ENCODE measurements around the gene WDFY4.

The WDFY4 gene

GRCh38 chr10:49010865-49011264 is 326.2 kb downstream of the WDFY4 start:
- Histone ChIP-seq H3K27me3 (ENCODE audit: insufficient read depth, low read depth, severe bottlenecking) (peaks cover 9% of the 10 kb centered on the region), H3K27ac (no peak overlapping the region), H3K36me3 (no peaks in the 10 kb centered on the region), H3K4me3 (ENCODE audit: low read depth, low read length) (no peak overlapping the region), H3K9me3 (ENCODE audit: severe bottlenecking) (no peaks in the 10 kb centered on the region)
- no peak for DNase-seq
- no peak for TF ChIP-seq CTCF (IDR thresholded peaks at IDR 0.05; ENCODE audit: low read depth, low read length)

GRCh38 chr10:49011756-49012155 is 327.1 kb downstream of the WDFY4 start:
- H3K27me3 ChIP-seq (ENCODE audit: insufficient read depth, low read depth, severe bottlenecking), result peaks cover 9% of the 10 kb centered on the region
- no peaks in the 10 kb centered on the region for H3K9me3 ChIP-seq (ENCODE audit: severe bottlenecking)
- H3K27ac ChIP-seq, result no peak overlapping the region
- no peak overlapping the region for H3K4me3 ChIP-seq (ENCODE audit: low read depth, low read length)
- no peaks in the 10 kb centered on the region for H3K36me3 ChIP-seq
- no peak for DNase-seq
- no peak for TF ChIP-seq CTCF (IDR thresholded peaks at IDR 0.05; ENCODE audit: low read depth, low read length)

- H3K9me3 ChIP-seq (ENCODE audit: severe bottlenecking), result no peaks in the 10 kb centered on the region
- no peak overlapping the region for H3K27ac ChIP-seq
- no peak for TF ChIP-seq CTCF (IDR thresholded peaks at IDR 0.05; ENCODE audit: low read depth, low read length)
- DNase-seq, result no peak
- H3K36me3 ChIP-seq, result no peaks in the 10 kb centered on the region
- peaks cover 9% of the 10 kb centered on the region for H3K27me3 ChIP-seq (ENCODE audit: insufficient read depth, low read depth, severe bottlenecking)
- H3K4me3 ChIP-seq (ENCODE audit: low read depth, low read length), result no peak overlapping the region
Observed at GRCh38 chr10:49012603-49013002, 327.9 kb downstream of the WDFY4 start.

GRCh38 chr10:49015700-49016099 is 331.0 kb downstream of the WDFY4 start:
- no peak for TF ChIP-seq CTCF (IDR thresholded peaks at IDR 0.05; ENCODE audit: low read depth, low read length)
- Histone ChIP-seq H3K36me3 (no peaks in the 10 kb centered on the region), H3K27me3 (ENCODE audit: insufficient read depth, low read depth, severe bottlenecking) (peaks cover 7% of the 10 kb centered on the region), H3K27ac (no peak overlapping the region), H3K4me3 (ENCODE audit: low read depth, low read length) (no peak overlapping the region), H3K9me3 (ENCODE audit: severe bottlenecking) (no peaks in the 10 kb centered on the region)
- no peak for DNase-seq

GRCh38 chr10:49021685-49022084 is 337.0 kb downstream of the WDFY4 start:
- Histone ChIP-seq H3K27me3 (ENCODE audit: insufficient read depth, low read depth, severe bottlenecking) (peaks cover 7% of the 10 kb centered on the region), H3K27ac (no peak overlapping the region), H3K4me3 (ENCODE audit: low read depth, low read length) (no peak overlapping the region), H3K9me3 (ENCODE audit: severe bottlenecking) (no peaks in the 10 kb centered on the region), H3K36me3 (no peaks in the 10 kb centered on the region)
- no peak for DNase-seq
- no peak for TF ChIP-seq CTCF (IDR thresholded peaks at IDR 0.05; ENCODE audit: low read depth, low read length)

- Histone ChIP-seq H3K9me3 (ENCODE audit: severe bottlenecking) (no peaks in the 10 kb centered on the region), H3K36me3 (no peaks in the 10 kb centered on the region), H3K27me3 (ENCODE audit: insufficient read depth, low read depth, severe bottlenecking) (peaks cover 7% of the 10 kb centered on the region), H3K4me3 (ENCODE audit: low read depth, low read length) (no peak overlapping the region), H3K27ac (no peak overlapping the region)
- TF ChIP-seq CTCF (IDR thresholded peaks at IDR 0.05; ENCODE audit: low read depth, low read length), result no peak
- no peak for DNase-seq
Observed at GRCh38 chr10:49023071-49023470, 338.4 kb downstream of the WDFY4 start.
